NT2/D1 (cell line): Measurements from ENCODE around the gene CFAP20.

Experiments used
- DNase-seq: peaks from one replicate; pipeline ENCODE4 v3.0.0-alpha.2; 2011; ENCODE audit warnings: low read depth, low spot score
- H3K27me3 ChIP-seq: 2 replicates; pipeline ENCODE4 v1.6.0; 2011; ENCODE audit warnings: mild to moderate bottlenecking; ENCODE audit not compliant: insufficient read length, insufficient read depth
- H3K36me3 ChIP-seq: 2 replicates; pipeline ENCODE4 v1.6.1; 2011; ENCODE audit warnings: mild to moderate bottlenecking, low read length, mixed read lengths; ENCODE audit not compliant: insufficient read depth, insufficient read length
- H3K4me1 ChIP-seq: 2 replicates; pipeline ENCODE4 v1.5.1; 2011; ENCODE audit not compliant: insufficient read depth, insufficient read length
- H3K4me3 ChIP-seq: 2 replicates; pipeline ENCODE4 v1.5.1; 2011; ENCODE audit warnings: low read depth; ENCODE audit not compliant: insufficient read length
- H3K9ac ChIP-seq: 2 replicates; pipeline ENCODE4 v1.6.0; 2011; ENCODE audit warnings: low read depth; ENCODE audit not compliant: insufficient read length
- H3K9me3 ChIP-seq: 2 replicates; pipeline ENCODE4 v1.5.1; 2011; ENCODE audit warnings: mild to moderate bottlenecking, low read length; ENCODE audit not compliant: insufficient read depth
- SUZ12 ChIP-seq: IDR thresholded peaks from 2 replicates; pipeline ENCODE4 v1.6.1; 2011; ENCODE audit not compliant: insufficient read length, insufficient read depth; ENCODE audit errors: extremely low read depth
- YY1 ChIP-seq: IDR thresholded peaks from 2 replicates; pipeline ENCODE4 v1.6.1; 2011; ENCODE audit not compliant: insufficient read length, insufficient read depth

CFAP20 gene

DNA sequence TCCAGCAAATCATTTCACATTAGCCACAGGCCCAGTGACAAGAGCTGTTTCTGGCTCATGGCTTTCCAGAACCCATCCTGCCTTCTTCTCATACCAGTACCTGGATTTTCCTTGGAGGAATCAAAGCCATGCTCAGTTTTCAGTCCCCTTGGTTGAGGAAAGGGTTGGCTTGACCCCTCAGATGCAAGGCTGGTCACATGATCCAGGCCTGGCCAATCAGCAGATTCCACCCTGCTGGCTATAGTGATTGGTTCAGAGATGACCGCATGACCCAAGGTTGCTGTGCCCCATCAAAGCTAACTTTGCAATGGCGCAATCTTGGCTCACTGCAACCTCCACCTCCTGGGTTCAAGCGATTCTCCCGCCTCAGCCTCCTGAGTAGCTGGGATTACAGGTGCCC is 58.6 kb downstream of the CFAP20 start:
- DNase-seq, result no peak
- TF ChIP-seq SUZ12, result no peak
- TF ChIP-seq YY1, result no peak
- no peaks in the 10 kb centered on the region for H3K4me1 ChIP-seq

More for the DNA sequence above, 58.6 kb downstream of the CFAP20 start:
- H3K27me3 ChIP-seq, result no peaks in the 10 kb centered on the region
- no peaks in the 10 kb centered on the region; the same call in 1 of the 2 replicates for H3K9me3 ChIP-seq
- H3K9ac ChIP-seq, result no peak overlapping the region
- no peaks in the 10 kb centered on the region for H3K36me3 ChIP-seq
- no peak overlapping the region for H3K4me3 ChIP-seq
